HG03439 (cell line): ENCODE results near the gene SYP.
"Not testable (repeated sequence)": the region's sequence is repeated elsewhere in the genome, so short reads cannot be mapped to it uniquely, and the experiment has no call there.

Experiments
- ATAC-seq: cut with Tn5 transposase; IDR thresholded peaks from one replicate; pipeline ENCODE4 v1.9.1; 2021; ENCODE audit warnings: mild to moderate bottlenecking, moderate library complexity; ENCODE audit not compliant: unreplicated experiment

Gene SYP

GRCh38 chrX:49143154-49143553, 56.8 kb downstream of the SYP start:
- not testable (repeated sequence) for ATAC-seq

- not testable (repeated sequence) for ATAC-seq
These were observed 57.7 kb downstream of the SYP start for GRCh38 chrX:49142264-49142663.

DNA sequence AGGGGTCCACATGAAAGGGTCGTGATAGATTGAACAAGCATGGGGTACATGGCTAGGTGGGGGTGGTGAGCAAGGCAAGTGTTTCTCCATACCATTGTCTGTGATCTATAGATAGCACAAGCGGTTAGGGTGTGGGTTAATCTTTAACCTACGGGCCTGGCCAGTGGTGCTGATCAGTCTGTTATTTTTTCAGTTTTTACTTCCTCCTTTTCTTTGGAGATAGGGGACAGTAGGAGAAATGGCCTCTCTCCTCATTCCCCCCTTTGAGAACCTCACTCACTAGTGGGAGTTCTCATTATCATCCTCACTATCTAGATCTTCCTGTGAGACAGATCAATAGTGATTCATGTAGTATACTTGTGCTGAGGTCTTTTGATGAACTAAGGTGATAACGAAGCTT, 60.3 kb downstream of the SYP start:
- ATAC-seq, result no peak
